IPS-18c (cell line): ENCODE results near the gene VAC14.
"Not testable (repeated sequence)": the region's sequence is repeated elsewhere in the genome, so short reads cannot be mapped to it uniquely, and the experiment has no call there.

ENCODE experiments used
- H3K4me3 ChIP-seq: 2 replicates; pipeline ENCODE4 v1.7.0; 2013; ENCODE audit warnings: low read depth, mild to moderate bottlenecking, low read length, moderate library complexity; ENCODE audit not compliant: insufficient read depth
- H3K9me3 ChIP-seq: one replicate; pipeline ENCODE4 v1.6.1; 2013; ENCODE audit warnings: mild to moderate bottlenecking, low read length, moderate library complexity; ENCODE audit not compliant: control insufficient read depth, insufficient read depth

VAC14 gene

GRCh38 chr16:70800781-70801480 is at the start of gene VAC14:
Gene VAC14, minus strand, starts transcription at chr16:70801158. Its CDS starts 258 bp downstream, at chr16:70800900.
- peak within 1 kb of the TSS; percentile 96 for H3K4me3 ChIP-seq

GRCh38 chr16:70823498-70824118 is 22.6 kb upstream of the VAC14 start:
- not testable (repeated sequence) for H3K4me3 ChIP-seq, H3K9me3 ChIP-seq

More at GRCh38 chr16:70800781-70801480, at the start of gene VAC14:
- H3K9me3 ChIP-seq = no peaks in the 10 kb centered on the region

GRCh38 chr16:70822734-70823133 is 21.8 kb upstream of the VAC14 start:
- not testable (repeated sequence) for H3K4me3 ChIP-seq, H3K9me3 ChIP-seq

GRCh38 chr16:70818088-70818487 is 17.1 kb upstream of the VAC14 start:
- not testable (repeated sequence) for H3K9me3 ChIP-seq, H3K4me3 ChIP-seq

- no peak overlapping the region for H3K4me3 ChIP-seq
Observed at GRCh38 chr16:70809392-70810060, 8.6 kb upstream of the VAC14 start.

GRCh38 chr16:70808371-70808770 is 7.4 kb upstream of the VAC14 start:
- no peak overlapping the region for H3K4me3 ChIP-seq
- no peaks in the 10 kb centered on the region for H3K9me3 ChIP-seq

More at GRCh38 chr16:70809392-70810060, 8.6 kb upstream of the VAC14 start:
- H3K9me3 ChIP-seq = no peaks in the 10 kb centered on the region

- Histone ChIP-seq H3K9me3 (no peaks in the 10 kb centered on the region), H3K4me3 (no peak overlapping the region)
Observed at GRCh38 chr16:70805787-70806186, 4.8 kb upstream of the VAC14 start.

GRCh38 chr16:70805380-70805779 is 4.4 kb upstream of the VAC14 start:
- Histone ChIP-seq H3K9me3 (no peaks in the 10 kb centered on the region), H3K4me3 (no peak overlapping the region)

- no peaks in the 10 kb centered on the region for H3K9me3 ChIP-seq
- H3K4me3 ChIP-seq = no peak overlapping the region
Observed at GRCh38 chr16:70804734-70805169, 3.8 kb upstream of the VAC14 start.

GRCh38 chr16:70804153-70804733 is 3.3 kb upstream of the VAC14 start:
- Histone ChIP-seq H3K4me3 (no peak overlapping the region), H3K9me3 (no peaks in the 10 kb centered on the region)

GRCh38 chr16:70803319-70803718 is 2.4 kb upstream of the VAC14 start:
- no peaks in the 10 kb centered on the region for H3K9me3 ChIP-seq

GRCh38 chr16:70801611-70802010 is 653 bp upstream of the VAC14 start:
- Histone ChIP-seq H3K9me3 (no peaks in the 10 kb centered on the region), H3K4me3 (peak overlapping the region; percentile 96; the same call in 1 of the 2 replicates)

More at GRCh38 chr16:70803319-70803718, 2.4 kb upstream of the VAC14 start:
- no peak overlapping the region for H3K4me3 ChIP-seq

- H3K4me3 ChIP-seq = peak overlapping the region; percentile 96
- no peaks in the 10 kb centered on the region for H3K9me3 ChIP-seq
Observed at GRCh38 chr16:70800311-70800710, 647 bp downstream of the VAC14 start.

- no peak overlapping the region for H3K4me3 ChIP-seq
- no peaks in the 10 kb centered on the region for H3K9me3 ChIP-seq
Observed at GRCh38 chr16:70796301-70796700, 4.7 kb downstream of the VAC14 start.

GRCh38 chr16:70795296-70795912 is 5.6 kb downstream of the VAC14 start:
- Histone ChIP-seq H3K4me3 (no peak overlapping the region), H3K9me3 (no peaks in the 10 kb centered on the region)

GRCh38 chr16:70793851-70794502 is 7.0 kb downstream of the VAC14 start:
- H3K4me3 ChIP-seq = no peak overlapping the region

GRCh38 chr16:70790815-70791214 is 10.1 kb downstream of the VAC14 start:
- H3K4me3 ChIP-seq = no peak overlapping the region

More at GRCh38 chr16:70793851-70794502, 7.0 kb downstream of the VAC14 start:
- no peaks in the 10 kb centered on the region for H3K9me3 ChIP-seq

More at GRCh38 chr16:70790815-70791214, 10.1 kb downstream of the VAC14 start:
- no peaks in the 10 kb centered on the region for H3K9me3 ChIP-seq
